HL-60/S4 (cell line): ENCODE data around the gene MATR3.
"Not testable (repeated sequence)": the region's sequence is repeated elsewhere in the genome, so short reads cannot be mapped to it uniquely, and the experiment has no call there.

Experiments
- in situ Hi-C: fragments of 300-500 bp; cut with MboI; formaldehyde crosslinking; loops from 2 replicates; pipeline ENCODE4 v1.14.3; 2022; ENCODE audit warnings: low sequenced_read_pairs

MATR3 gene

DNA sequence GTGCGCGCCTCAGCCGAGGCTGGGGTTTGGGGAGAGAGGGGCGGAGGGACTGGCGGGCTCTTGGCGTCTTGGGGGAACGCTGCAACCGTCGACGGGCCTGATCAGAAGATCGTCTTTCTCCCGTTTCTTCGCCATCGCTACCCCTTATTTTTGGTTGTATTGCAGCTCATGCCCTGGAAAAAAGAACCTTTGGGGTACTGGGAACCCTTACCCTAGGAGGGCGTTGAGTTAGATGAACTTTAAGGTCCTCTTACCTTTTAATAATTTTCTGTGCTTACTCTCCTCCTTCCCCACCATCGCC is 48.8 kb downstream of the MATR3 start:
- in situ Hi-C loops = no loop called here

DNA sequence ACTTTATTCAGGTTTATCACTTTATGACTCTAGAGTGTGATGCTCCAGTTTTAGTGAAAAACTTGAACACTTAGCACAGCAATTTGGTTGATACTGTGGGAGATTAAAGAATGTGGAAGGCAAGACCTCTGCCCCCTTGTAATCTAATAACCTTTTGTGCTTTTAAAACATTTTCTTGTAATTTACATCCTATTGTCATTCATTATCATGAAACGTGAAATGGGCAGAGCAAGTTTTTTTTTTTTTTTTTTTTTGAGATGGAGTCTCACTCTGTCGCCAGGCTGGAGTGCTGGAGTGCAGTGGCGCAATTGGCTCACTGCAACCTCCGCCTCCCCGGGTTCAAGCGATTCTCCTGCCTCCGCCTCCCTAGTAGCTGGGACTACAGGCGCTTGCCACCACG is 49.9 kb downstream of the MATR3 start:
- in situ Hi-C loops = no loop called here

DNA sequence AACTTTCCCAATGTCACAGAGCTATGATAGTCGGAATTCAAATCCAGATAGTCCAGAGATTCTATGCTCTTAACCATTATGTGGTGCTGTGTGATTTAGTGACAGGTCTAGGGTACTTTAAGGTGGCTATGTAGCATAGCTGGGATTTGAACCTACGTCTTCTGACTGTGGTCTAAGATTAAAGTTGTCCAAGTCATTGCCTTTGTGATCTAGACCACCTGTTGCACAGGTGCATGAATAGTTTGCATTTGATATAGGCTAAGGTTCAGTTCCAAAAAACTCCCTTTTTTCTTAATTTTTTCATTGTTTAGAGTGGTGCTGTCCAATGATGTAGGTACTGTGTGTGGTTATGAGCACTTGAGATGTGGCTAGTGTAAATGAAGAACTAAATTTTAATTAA is 50.6 kb downstream of the MATR3 start:
- in situ Hi-C loops = no loop called here

DNA sequence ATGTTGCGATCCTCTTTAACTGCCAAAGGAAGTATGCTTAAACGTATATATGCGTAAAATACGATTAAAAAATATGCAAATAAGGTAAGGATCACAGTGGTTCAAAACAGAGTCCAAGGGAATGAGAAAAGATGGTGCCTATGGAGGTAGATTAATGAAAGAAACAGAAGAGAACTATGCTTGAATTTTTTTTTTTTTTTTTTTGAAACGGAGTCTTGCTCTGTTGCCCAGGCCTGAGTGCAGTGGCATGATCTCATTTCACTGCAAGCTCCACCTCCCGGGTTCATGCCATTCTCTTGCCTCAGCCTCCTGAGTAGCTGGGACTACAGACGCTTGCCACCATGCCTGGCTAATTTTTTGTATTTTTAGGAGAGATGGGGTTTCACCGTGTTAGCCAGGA is 51.9 kb downstream of the MATR3 start:
- in situ Hi-C loops = not testable (repeated sequence)

DNA sequence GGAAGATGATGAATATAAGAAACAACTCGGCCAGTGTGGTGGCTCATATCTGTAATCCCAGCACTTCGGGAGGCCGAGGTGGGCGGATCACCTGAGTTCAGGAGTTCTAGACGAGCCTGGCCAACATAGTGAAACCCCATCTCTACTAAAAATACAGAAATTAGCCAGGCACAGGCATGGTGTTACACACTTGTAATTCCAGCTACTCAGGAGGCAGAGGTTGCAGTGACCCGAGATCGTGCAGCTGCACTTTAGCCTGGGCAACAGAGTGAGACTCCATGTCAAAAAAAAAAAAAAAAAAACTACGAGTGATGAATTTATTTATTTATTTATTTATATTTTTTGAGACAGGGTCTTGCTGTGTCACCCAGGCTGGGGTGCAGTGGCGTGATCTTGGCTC is 54.3 kb downstream of the MATR3 start:
- in situ Hi-C loops = not testable (repeated sequence)

DNA sequence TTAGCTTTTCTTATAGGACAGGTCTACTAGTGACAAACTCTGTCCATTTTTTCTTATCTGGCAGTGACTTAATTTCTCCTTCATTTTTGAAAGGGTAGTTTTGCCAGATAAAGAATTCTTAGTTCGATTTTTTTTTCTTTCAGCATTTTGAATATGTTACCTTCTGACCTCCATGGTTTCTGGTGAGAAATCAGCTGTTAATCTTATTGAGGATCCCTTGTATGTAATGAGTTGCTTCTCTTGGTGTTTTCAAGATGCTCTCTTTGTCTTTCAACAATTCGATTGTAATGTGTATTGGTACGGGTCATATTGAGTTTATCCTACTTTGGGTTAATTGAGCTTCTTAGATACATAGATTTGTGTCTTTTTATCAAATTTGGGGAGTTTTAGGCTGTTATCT is 60.6 kb downstream of the MATR3 start:
- in situ Hi-C loops = no loop called here

DNA sequence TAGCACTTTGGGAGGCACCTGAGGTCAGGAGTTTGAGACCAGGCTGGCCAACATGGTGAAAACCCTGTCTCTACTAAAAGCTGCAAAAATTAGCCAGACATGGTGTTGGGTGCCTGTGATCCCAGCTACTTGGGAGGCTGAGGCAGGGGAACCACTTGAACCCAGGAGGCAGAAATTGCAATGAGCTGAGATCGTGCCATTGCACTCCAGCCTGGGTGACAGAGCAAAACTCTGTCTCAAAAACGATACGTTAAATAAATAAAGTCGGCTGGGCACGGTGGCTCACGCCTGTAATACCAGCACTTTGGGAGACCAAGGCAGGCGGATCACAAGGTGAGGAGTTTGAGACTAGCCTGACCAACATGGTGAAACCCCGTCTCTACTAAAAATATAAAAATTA is 62.4 kb downstream of the MATR3 start:
- in situ Hi-C loops = not testable (repeated sequence)

DNA sequence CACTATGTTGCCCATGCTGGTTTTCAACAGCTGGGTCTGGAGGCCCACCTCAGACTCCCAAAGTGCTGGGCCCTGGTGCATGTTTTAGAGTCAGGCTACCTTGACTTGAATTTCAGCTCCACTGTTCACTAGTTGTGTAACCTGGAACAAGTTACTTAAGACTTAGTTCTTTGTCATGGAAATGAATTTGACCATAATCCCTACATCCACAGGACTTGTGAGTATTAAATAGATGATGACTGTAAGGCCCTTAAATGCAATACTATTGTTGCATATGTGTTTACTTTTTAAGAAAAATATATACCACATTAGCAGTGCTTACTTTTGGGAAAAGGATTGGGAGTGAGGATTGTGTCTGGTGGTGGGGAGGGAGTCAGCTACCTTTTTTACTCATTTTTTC is 64.5 kb downstream of the MATR3 start:
- in situ Hi-C loops = no loop called here

DNA sequence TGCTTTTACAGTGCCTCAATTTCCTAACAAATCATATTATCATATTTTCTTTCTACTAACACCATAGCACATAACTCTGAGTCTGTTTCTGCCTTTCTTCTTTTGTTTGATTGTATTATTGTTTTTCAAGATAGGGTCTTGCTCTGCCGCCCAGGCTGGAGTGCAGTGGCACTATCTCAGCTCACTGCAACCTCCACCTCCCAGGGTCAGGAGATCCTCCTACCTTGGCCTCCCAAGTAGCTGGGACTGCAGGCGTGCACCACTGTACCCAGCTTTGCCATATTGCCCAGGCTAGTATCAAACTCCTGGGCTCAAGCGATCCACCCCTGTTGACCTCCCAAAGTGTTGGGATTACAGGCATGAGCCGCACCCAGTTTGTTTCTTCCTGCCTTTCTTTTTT is 66.8 kb downstream of the MATR3 start:
- in situ Hi-C loops = no loop called here

DNA sequence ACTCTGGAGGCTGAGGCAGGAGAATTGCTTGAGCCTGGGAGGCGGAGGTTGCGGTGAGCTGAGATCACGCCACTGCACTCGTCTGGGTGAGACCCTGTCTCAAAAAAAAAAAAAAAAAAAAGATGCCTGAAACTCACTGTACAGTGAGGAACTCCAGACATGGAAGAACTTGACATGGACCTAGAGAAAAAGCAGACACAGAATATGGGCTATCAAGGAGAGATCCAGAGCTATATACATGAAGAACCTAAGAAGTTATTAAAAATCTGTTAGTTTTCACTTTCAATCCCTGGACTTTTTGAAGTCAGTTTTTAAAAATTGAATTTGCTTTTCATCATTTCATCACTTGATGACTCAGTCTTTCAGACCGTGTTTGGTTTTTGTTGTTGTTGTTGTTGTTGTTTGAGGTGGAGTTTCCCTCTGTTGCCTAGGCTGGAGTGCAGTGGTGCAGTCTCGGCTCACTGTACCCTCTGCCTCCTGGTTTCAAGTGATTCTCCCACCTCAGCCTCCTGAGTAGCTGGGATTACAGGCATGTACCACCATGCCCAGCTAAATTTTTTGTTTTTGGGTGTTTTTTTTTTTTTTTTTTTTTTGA is 68.4 kb downstream of the MATR3 start:
- in situ Hi-C loops = no loop called here

DNA sequence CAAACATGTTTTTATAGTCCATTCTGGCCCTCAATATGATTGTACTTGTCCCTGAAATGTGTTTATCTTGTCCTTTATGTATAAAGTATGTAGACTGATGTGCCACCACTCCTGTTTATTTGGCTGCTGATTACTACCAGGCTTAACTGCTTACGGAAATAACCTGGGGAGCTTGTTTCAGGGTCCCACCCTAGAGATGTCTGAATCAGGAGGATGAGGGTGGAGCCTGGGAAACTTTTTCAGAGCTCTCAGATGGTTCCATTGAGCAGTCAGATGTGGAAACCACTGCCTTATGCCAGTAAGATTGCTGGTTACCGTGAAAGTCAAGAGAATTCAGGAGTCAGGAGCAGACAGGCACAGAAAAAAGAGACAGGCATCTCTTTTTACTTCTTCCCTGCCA is 70.4 kb downstream of the MATR3 start:
- in situ Hi-C loops = no loop called here

DNA sequence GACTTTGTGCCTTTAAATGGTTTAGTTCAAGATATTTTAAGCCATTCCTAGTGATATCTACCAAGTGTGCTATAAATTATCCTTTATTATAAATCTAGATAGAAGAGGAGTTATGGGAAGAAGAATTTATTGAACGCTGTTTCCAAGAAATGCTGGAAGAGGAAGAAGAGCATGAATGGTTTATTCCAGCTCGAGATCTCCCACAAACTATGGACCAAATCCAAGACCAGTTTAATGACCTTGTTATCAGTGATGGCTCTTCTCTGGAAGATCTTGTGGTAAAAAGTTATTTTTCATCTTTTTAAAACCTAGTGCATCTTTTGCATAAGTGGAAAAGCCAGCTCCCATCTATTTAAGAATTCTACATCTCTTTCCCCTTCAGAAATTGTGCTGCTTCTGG is 70.9 kb downstream of the MATR3 start:
- in situ Hi-C loops = no loop called here

DNA sequence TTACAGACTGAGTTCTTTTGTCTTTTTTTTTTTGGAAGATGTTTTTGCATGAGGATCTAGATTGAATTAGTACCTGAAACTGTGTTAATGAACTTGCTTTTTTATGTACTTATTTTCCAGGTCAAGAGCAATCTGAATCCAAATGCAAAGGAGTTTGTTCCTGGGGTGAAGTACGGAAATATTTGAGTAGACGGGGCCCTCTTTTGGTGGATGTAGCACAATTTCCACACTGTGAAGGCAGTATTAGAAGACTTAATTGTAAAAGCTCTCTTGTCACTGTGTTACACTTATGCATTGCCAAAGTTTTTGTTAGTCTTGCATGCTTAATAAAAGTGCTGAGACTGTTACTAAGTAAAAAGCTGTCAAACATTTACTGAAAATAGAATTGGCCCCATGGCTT is 75.1 kb downstream of the MATR3 start:
- in situ Hi-C loops = no loop called here

DNA sequence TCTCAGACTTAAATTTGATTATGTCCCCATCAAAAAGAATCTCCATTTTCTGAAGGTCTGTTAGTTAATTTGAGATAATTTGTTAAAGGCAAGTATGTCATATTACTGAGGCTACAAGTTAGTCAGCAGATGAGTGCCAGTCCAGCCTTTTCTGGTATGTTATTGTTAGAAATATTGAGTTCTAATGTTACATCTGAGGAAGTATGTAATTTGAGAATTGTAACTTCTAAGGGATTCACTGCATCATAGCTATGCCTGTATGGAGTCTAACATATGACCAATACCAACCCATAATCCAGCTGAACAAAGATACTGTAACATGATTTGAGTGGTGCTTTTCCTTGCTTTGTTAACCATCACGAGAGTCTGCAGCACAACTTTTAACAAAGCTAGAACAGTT is 75.6 kb downstream of the MATR3 start:
- in situ Hi-C loops = no loop called here

DNA sequence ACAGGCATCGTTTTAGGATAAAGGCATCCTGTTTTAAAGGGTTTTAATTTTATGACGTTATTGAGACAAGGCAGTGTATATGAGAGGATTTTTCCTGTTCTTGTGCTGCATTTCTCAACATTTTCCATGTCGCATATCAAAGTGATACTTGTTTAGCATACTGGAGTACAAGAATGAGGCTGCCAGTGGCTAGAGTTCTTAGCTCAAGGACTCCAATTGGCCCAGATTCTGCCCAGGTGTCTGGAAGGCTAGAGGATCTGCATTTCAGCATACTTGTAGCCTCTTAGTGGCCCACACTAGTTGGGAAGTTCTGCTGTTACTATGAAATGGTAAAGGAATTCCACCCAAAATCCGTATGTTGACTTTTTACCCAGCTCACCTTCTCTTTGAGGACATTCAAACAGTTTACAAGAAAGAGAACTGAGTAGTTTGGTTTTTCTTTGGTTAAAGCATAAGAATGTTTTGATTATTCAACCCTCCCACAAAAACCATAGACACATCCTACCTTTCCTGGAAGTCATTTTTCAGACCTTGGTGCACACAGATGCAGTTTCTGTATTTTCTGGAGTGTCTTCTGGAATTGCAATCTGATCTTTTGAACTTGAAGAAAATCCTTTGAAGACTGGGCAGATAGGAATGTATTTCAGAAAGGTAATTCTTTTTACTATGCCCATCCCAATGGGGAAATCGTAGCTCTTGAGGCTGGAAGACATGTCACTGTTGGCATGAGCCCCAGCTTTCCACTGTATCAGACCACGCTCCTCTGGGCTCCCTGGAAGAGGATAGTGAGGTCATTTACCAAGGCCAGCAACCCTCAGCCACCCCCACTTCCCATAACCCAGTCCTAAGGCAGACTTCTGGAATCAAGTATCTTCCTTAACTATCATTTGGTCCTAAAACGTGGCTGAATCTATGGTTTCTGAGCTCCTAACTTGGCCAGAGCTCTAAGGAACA is 78.2 kb downstream of the MATR3 start:
- in situ Hi-C loops = no loop called here

DNA sequence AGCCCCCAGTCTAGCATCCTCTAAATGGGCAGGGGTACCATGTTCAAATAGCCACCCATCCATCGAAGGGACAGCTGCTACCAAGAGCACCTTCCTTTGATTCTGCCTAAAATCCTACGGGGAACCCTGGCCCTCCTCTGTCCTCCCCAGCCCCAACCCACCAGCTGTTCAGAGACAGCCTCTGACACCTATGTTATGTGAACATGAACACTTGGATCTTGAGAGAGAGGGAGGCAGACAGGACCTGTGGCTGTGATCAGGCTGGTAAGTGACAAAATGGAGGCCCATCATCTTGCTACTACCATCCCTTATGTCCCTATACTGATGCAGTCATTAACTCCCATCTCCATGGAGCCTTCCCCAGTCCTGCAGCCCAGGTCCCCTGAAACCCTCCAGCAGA is 81.4 kb downstream of the MATR3 start:
- in situ Hi-C loops = no loop called here

DNA sequence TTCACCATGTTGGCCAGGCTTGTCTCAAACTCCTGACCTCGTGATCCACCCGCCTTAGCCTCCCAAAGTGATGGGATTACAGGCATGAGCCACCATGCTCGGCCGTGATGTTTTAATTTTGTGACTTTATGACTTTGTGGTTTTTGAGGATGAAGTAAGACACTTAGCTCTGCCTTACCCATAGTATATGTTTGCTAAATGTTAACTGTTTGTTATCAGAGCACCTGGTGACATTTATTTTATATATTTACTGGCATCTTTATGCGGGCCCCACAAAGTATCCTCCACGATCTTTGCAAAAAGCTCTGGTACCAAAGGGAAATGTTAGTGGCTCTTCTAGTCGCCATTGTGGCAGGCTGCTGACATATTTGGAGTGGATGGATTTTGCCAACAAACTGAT is 82.8 kb downstream of the MATR3 start:
- in situ Hi-C loops = no loop called here

DNA sequence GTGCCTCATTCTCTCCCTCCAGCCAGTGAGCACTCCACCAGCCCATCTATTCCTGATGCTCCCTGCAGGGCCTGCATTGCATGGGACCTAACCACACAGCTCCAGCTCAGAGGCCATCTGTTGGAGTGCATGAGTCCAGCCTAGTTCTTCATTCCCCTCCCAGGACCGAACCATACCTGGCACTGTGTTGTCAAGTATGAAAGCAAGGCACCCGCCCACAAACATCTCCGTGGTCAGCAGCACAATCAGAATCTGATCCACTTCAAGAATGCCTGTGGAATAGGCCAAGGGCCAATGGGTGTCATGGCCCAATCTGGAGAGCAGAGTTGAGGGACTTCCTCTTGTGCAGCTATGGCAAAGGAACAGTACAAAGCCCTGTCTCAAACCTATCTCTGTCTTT is 83.7 kb downstream of the MATR3 start:
- in situ Hi-C loops = no loop called here

DNA sequence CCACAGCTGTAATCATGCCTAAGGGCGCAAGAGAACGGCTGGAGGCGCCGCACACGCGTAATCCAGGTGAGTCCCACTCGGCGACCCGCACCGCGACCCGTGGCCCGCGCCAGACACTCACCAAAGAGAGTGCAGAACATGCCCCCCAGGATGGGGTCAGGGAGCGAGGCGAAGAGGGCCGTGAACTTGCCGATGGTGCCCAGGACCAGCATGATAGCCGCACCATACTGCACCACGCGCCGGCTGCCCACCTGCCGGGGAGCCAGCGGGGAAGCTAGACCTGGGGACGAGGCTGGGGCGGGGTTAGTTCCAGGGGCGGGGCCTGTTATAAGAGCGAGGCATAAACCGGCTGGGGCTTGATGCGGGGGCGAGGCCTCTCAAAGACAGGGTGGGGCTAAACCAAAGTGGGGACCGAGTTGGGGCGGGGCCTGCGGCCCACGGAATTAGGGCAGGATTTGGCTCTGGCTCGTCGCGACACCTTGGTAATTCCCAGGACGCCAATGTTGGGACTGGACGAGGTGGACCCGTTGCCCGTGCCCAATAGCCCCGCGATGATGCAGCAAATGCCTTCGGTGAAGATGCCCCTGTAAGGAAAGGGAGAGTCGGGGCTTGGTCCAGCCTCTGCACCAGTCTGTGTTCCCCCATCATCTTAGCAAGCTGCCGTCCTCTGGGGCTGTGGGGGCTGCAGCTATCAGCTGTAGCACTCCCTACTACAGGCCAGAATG is 84.7 kb downstream of the MATR3 start:
- in situ Hi-C loops = no loop called here

DNA sequence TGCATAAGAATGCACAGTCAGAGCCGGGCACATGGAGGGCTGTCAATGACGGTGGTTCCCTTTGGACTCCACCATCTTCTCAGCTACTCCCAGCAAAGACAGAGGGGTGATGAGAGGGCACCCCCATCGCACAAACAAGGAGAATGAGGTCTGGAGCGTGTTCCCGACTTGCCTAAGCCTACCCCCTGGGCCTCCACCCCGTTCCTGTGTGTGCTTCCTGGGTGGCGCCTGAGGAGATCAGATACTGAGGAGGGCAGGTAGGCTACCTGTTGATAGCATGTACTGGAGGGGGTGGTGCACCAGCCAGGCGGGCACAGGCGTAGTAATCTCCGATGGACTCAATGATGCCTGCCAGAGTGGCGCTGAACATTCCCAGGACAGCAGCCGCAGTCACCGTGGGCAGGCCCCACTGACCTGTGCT is 85.4 kb downstream of the MATR3 start:
- in situ Hi-C loops = no loop called here

DNA sequence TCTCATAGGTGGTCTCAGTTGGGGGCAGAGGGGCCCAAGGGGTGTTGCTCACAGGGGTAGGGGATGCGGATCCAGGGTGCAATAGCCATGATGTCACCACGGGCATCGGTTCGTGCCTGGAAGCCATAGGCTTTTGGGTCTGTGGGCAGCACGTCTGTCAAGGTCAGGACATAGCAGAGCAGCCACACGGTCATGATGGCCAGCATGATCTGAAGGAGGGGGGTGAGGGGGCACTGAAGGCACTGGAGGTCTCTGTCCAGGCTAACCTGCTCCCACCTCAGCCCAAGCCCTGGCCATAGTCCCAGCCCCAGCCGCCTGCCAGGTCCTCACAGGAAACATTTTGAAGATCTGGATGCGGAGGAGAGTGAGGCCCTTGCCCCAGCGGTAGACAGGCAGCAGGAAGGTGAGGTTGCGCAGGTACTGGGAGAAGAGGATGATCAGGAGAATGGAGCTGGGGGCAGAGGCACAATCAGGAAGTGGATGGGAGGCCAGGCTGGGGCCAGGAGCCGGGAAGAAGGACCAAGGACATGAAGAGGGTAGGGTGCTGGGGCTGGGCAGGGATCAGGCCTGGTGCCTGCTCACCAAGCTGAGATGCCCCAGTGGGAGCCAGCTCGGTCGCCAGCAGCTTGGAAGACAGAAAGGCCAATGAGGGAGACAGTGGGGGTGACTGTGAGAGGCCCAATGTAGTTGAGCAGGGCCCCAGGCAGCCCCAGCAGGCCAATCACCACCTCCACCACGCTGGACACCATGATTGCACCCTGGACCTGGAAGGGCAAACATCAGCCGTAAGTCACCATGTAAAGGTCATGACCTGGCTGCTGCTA is 86.3 kb downstream of the MATR3 start:
- in situ Hi-C loops = no loop called here
